Trophoblast cell (in vitro differentiated cells and primary cell): Measurements from ENCODE around the gene SGF29.

Experiments
- DNase-seq, 2 donors: peaks; one replicate each; pipeline ENCODE4 v3.0.0-alpha.2; 2016
- H2AFZ ChIP-seq: 2 replicates; pipeline ENCODE4 v1.6.1; 2013; ENCODE audit warnings: low read length, moderate library complexity, mild to moderate bottlenecking; ENCODE audit not compliant: insufficient read depth, poor library complexity
- H2AK5ac ChIP-seq: 2 replicates; pipeline ENCODE4 v1.6.1; 2013; ENCODE audit warnings: mild to moderate bottlenecking, low read length
- H2BK120ac ChIP-seq: 2 replicates; pipeline ENCODE4 v1.6.1; 2013; ENCODE audit warnings: low read length, mild to moderate bottlenecking, moderate library complexity; ENCODE audit not compliant: insufficient read depth, poor library complexity
- H2BK12ac ChIP-seq: 2 replicates; pipeline ENCODE4 v1.6.1; 2013; ENCODE audit warnings: mild to moderate bottlenecking, low read length, moderate library complexity
- H2BK5ac ChIP-seq: 2 replicates; pipeline ENCODE4 v1.6.1; 2013; ENCODE audit warnings: low read length, low read depth, moderate library complexity, mild to moderate bottlenecking; ENCODE audit not compliant: poor library complexity
- H3K14ac ChIP-seq: 2 replicates; pipeline ENCODE4 v1.6.1; 2013; ENCODE audit warnings: mild to moderate bottlenecking, low read length
- H3K18ac ChIP-seq: 2 replicates; pipeline ENCODE4 v1.6.1; 2013; ENCODE audit warnings: mild to moderate bottlenecking, low read length
- H3K23ac ChIP-seq: 2 replicates; pipeline ENCODE4 v1.6.1; 2013; ENCODE audit warnings: low read length
- H3K27ac ChIP-seq: 2 replicates; pipeline ENCODE4 v1.5.1; 2013; ENCODE audit warnings: low read depth, mild to moderate bottlenecking, inconsistent platforms, low read length, moderate library complexity
- H3K27me3 ChIP-seq: 2 replicates; pipeline ENCODE4 v1.6.1; 2013; ENCODE audit warnings: inconsistent platforms, mild to moderate bottlenecking, low read length, moderate library complexity; ENCODE audit not compliant: insufficient read depth
- H3K36me3 ChIP-seq, 2 experiments: 1 replicate in 1 of 2; 2 replicates in 1 of 2; pipeline ENCODE4 v1.6.1; 2013; ENCODE audit warnings: low read length in 2 of 2, mild to moderate bottlenecking in 2 of 2, moderate library complexity in 1 of 2; ENCODE audit not compliant: insufficient read depth in 2 of 2, control insufficient read depth in 1 of 2
- H3K4ac ChIP-seq: 2 replicates; pipeline ENCODE4 v1.6.1; 2013; ENCODE audit warnings: low read depth, mild to moderate bottlenecking, low read length, moderate library complexity
- H3K4me1 ChIP-seq, 2 experiments: 1 replicate in 1 of 2; 2 replicates in 1 of 2; pipeline ENCODE4 v1.6.1; 2013; ENCODE audit warnings: low read length in 2 of 2, mild to moderate bottlenecking in 2 of 2, moderate library complexity in 1 of 2; ENCODE audit not compliant: insufficient read depth in 2 of 2, control insufficient read depth in 1 of 2
- H3K4me2 ChIP-seq: 2 replicates; pipeline ENCODE4 v1.6.1; 2013; ENCODE audit warnings: inconsistent platforms, mild to moderate bottlenecking, low read length, moderate library complexity
- H3K4me3 ChIP-seq: 2 replicates; pipeline ENCODE4 v1.5.1; 2013; ENCODE audit warnings: mild to moderate bottlenecking, low read depth, low read length, inconsistent platforms
- H3K79me1 ChIP-seq: one replicate; pipeline ENCODE4 v1.6.1; 2013; ENCODE audit warnings: low read length
- H3K79me2 ChIP-seq: 2 replicates; pipeline ENCODE4 v1.6.1; 2013; ENCODE audit warnings: low read length, mild to moderate bottlenecking; ENCODE audit not compliant: control insufficient read depth, insufficient read depth, poor library complexity
- H3K9ac ChIP-seq: 2 replicates; pipeline ENCODE4 v1.6.1; 2013; ENCODE audit warnings: mild to moderate bottlenecking, low read length
- H3K9me3 ChIP-seq: 2 replicates; pipeline ENCODE4 v1.6.1; 2013; ENCODE audit warnings: low read depth, mild to moderate bottlenecking, control low read depth, inconsistent platforms, low read length; ENCODE audit not compliant: insufficient read depth
- H4K12ac ChIP-seq: 2 replicates; pipeline ENCODE4 v1.6.1; 2013; ENCODE audit warnings: low read depth, mild to moderate bottlenecking, low read length, moderate library complexity
- H4K8ac ChIP-seq: 2 replicates; pipeline ENCODE4 v1.6.1; 2013; ENCODE audit warnings: low read depth, mild to moderate bottlenecking, low read length, moderate library complexity
- H4K91ac ChIP-seq: one replicate; pipeline ENCODE4 v1.6.1; 2013; ENCODE audit warnings: low read depth, mild to moderate bottlenecking, low read length, moderate library complexity
- WGBS: extraction: QIAGEN DNeasy Blood & Tissue Kit; methylation state at CpG from one replicate; pipeline ENCODE4 v1.1.7; 2013; ENCODE audit warnings: missing lambda C conversion rate; ENCODE audit not compliant: insufficient read length, insufficient coverage; ENCODE audit errors: extremely low coverage; 5-methylcytosine and 5-hydroxymethylcytosine counted together

SGF29 gene

DNA sequence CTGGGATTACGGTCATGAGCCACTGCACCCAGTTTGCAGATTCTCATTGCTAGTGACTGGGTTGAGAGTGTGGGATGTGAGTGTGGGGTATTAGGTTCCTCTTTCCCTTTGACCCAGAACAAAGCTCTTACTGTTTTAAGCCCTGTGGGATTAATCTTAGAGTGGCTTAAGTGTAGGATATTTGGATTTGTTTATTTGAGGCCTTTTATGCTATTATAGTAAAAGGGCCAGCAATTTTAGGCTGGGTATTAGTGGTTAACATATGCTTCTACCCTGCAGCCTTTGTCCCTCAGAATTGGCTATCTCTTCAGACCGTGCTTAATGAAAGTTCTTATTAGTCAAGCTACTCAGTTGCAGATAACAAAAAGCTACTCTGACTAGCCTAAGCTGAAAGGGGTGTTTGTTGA, 3.2 kb downstream of the SGF29 start:
- Histone ChIP-seq H4K12ac (no peak overlapping the region), H3K4ac (no peak overlapping the region), H3K79me1 (peaks cover 2% of the 10 kb centered on the region), H3K36me3 (peaks cover 0 to 4% of the 10 kb centered on the region in 2 experiments), H3K4me1 (peaks cover 4 to 5% of the 10 kb centered on the region in 2 experiments), H2BK5ac (no peak overlapping the region), H3K23ac (no peak overlapping the region), H3K27ac (no peak overlapping the region), H2BK120ac (no peak overlapping the region), H3K14ac (no peak overlapping the region), H4K8ac (no peak overlapping the region), H3K18ac (no peak overlapping the region), H3K4me3 (no peak overlapping the region), H3K4me2 (no peak overlapping the region), H2AK5ac (no peak overlapping the region), H2AFZ (no peak overlapping the region), H3K79me2 (peaks cover 2% of the 10 kb centered on the region), H3K27me3 (no peaks in the 10 kb centered on the region), H2BK12ac (no peak overlapping the region), H4K91ac (no peak overlapping the region), H3K9ac (no peak overlapping the region), H3K9me3 (no peaks in the 10 kb centered on the region)
- WGBS = no CpG with 5 or more reads among the region's 2 CpGs
- no peak for DNase-seq

GRCh38 chr16:28558456-28558855, 4.7 kb downstream of the SGF29 start:
- no peak overlapping the region for H2AFZ ChIP-seq
- no peak overlapping the region for H3K9ac ChIP-seq
- H3K27me3 ChIP-seq = no peaks in the 10 kb centered on the region
- H2AK5ac ChIP-seq = no peak overlapping the region
- H3K4me3 ChIP-seq = no peak overlapping the region
- H3K4ac ChIP-seq = no peak overlapping the region
- no peak overlapping the region for H2BK120ac ChIP-seq
- H4K8ac ChIP-seq = no peak overlapping the region
- H4K12ac ChIP-seq = no peak overlapping the region
- WGBS = no CpG with 5 or more reads among the region's 3 CpGs
- peaks cover 2% of the 10 kb centered on the region for H3K79me2 ChIP-seq
- H2BK12ac ChIP-seq = no peak overlapping the region
- no peak overlapping the region for H3K18ac ChIP-seq
- no peaks in the 10 kb centered on the region for H3K9me3 ChIP-seq
- H3K14ac ChIP-seq = no peak overlapping the region
- no peak overlapping the region for H4K91ac ChIP-seq
- H3K4me1 ChIP-seq = peaks cover 4 to 6% of the 10 kb centered on the region in 2 experiments
- no peak for DNase-seq
- peaks cover 2% of the 10 kb centered on the region for H3K79me1 ChIP-seq
- H3K23ac ChIP-seq = no peak overlapping the region
- no peak overlapping the region for H3K27ac ChIP-seq
- no peak overlapping the region for H3K4me2 ChIP-seq
- H3K36me3 ChIP-seq = peaks cover 0 to 4% of the 10 kb centered on the region in 2 experiments
- no peak overlapping the region for H2BK5ac ChIP-seq

DNA sequence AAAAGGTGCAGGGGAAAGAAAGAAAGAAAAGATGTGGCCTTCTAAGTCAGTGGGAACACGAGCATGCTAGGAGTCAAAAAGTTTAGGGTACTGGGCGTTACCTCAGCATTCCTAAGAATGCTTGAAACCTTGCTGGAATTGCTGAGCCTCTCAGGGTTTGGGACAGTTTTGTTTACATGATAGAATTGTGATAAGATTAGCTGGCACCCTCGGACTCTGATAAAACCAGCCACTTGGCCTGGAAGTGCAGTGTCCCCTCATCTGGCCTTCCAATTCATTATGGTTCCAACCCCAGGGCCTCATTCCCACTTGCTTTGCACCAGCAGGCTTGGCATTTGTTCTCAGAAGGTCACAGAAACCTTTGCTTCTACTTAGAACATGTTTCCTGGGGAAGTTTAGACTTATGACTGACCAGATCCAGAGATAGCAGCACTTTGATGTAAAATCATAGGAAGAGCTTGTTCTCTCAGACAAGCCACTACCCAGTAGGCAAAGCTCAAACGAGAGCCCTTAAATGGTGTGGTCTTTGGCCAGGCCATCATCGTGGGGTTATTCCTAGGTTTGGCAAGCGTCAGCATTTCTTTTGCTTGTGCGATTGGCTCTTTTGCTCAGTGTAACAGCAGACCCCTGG, 8.0 kb downstream of the SGF29 start:
- Histone ChIP-seq H3K18ac (no peak overlapping the region), H3K79me1 (no peaks in the 10 kb centered on the region), H2BK5ac (no peak overlapping the region), H3K4me1 (peaks cover 0 to 2% of the 10 kb centered on the region in 2 experiments), H2BK120ac (no peak overlapping the region), H3K4me2 (no peak overlapping the region), H3K9ac (no peak overlapping the region), H3K27me3 (no peaks in the 10 kb centered on the region), H3K23ac (no peak overlapping the region), H4K8ac (no peak overlapping the region), H3K4me3 (no peak overlapping the region), H3K27ac (no peak overlapping the region), H3K79me2 (no peaks in the 10 kb centered on the region), H3K36me3 (peaks cover 0 to 4% of the 10 kb centered on the region in 2 experiments), H4K91ac (no peak overlapping the region), H2AK5ac (no peak overlapping the region), H4K12ac (no peak overlapping the region), H2BK12ac (no peak overlapping the region), H3K14ac (no peak overlapping the region), H3K4ac (no peak overlapping the region), H3K9me3 (no peaks in the 10 kb centered on the region), H2AFZ (no peak overlapping the region)
- DNase-seq = no peak
- WGBS = no CpG with 5 or more reads among the region's 7 CpGs

- Histone ChIP-seq H3K27ac (no peak overlapping the region), H3K27me3 (no peaks in the 10 kb centered on the region), H3K18ac (no peak overlapping the region), H3K4me2 (no peak overlapping the region), H4K12ac (no peak overlapping the region), H4K91ac (no peak overlapping the region), H2BK12ac (no peak overlapping the region), H3K9ac (no peak overlapping the region), H3K23ac (no peak overlapping the region), H3K79me2 (no peaks in the 10 kb centered on the region), H4K8ac (no peak overlapping the region), H2AK5ac (no peak overlapping the region), H3K36me3 (peaks cover 0 to 4% of the 10 kb centered on the region in 2 experiments), H2BK5ac (no peak overlapping the region), H3K4ac (no peak overlapping the region), H3K79me1 (no peaks in the 10 kb centered on the region), H3K14ac (no peak overlapping the region), H3K4me1 (peaks cover 0 to 2% of the 10 kb centered on the region in 2 experiments), H2BK120ac (no peak overlapping the region), H3K4me3 (no peak overlapping the region), H3K9me3 (no peaks in the 10 kb centered on the region), H2AFZ (no peak overlapping the region)
- DNase-seq = no peak
- WGBS = no CpG with 5 or more reads among the region's 4 CpGs
Measured at GRCh38 chr16:28562199-28562598, 8.5 kb downstream of the SGF29 start.
